ENCODE data around the gene CHSY1. TPM values are rescaled to one million over a fixed set of nuclear protein-coding genes. Genes with fewer than 3 reads are reported as not detected.

Gene CHSY1
- total RNA-seq, 1 donor from 2014 or later: 46.7 TPM

- peaks cover 18% of the 10 kb centered on the region for H3K4me1 Mint-ChIP-seq
- H3K27ac Mint-ChIP-seq (ENCODE audit: unreplicated experiment): peak overlapping the region; percentile 46
- TF ChIP-seq, protein P1, sequence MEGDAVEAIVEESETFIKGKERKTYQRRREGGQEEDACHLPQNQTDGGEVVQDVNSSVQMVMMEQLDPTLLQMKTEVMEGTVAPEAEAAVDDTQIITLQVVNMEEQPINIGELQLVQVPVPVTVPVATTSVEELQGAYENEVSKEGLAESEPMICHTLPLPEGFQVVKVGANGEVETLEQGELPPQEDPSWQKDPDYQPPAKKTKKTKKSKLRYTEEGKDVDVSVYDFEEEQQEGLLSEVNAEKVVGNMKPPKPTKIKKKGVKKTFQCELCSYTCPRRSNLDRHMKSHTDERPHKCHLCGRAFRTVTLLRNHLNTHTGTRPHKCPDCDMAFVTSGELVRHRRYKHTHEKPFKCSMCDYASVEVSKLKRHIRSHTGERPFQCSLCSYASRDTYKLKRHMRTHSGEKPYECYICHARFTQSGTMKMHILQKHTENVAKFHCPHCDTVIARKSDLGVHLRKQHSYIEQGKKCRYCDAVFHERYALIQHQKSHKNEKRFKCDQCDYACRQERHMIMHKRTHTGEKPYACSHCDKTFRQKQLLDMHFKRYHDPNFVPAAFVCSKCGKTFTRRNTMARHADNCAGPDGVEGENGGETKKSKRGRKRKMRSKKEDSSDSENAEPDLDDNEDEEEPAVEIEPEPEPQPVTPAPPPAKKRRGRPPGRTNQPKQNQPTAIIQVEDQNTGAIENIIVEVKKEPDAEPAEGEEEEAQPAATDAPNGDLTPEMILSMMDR (conservative IDR thresholded peaks at IDR 0.05): no peak
Observed at GRCh38 chr15:101159936-101160815, 91.7 kb downstream of the CHSY1 start.

DNA sequence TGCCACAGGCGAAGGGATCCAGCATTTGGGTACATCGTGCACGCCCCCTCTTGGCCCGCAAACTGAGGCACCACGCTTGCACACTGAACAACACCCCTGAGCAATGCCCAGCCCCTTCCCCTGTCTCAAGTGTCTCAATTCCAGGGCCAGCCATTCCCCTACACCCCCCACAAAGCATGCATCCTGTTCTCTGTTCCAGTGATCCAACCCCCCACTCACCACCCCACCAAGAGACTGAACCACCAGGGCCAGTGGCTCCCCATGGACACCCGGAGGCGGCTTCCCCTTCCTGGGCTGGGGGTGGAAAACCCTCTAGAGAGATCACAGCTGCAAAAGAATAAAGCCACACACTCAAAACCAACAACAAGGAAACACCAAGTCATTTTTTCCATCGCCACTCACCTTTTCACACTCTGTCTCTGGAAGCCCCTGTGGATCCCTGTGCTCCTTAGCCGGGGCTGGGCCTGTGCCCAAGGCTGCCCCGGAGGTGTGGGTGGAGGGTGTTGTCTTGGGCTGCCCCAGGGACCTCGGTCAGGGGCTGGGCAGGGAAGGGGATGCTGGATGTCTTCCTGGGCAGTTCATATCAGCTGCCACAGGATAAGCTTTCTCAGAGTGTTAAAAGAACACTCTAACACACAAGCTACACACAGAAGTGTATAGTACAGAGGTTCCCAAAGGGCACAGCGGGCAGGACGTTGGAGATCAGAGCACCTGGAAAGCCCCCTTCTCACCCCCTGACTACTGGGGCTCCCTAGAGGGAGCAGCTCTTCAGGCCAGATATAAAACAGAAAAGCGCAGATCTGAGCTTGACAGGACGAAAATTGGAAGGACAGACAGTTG is 92.5 kb downstream of the CHSY1 start:
- DNase-seq (ENCODE audit: low read depth, low spot score): no peak
- Mint-ChIP-seq H3K27ac (ENCODE audit: unreplicated experiment) (no peak overlapping the region), H3K27me3 (ENCODE audit: low read depth) (no peaks in the 10 kb centered on the region), H3K4me3 (no peak overlapping the region), H3K4me1 (peaks cover 18% of the 10 kb centered on the region), H3K36me3 (ENCODE audit: low read depth) (peaks cover 4% of the 10 kb centered on the region), H3K9me3 (peaks cover 5% of the 10 kb centered on the region)
- TF ChIP-seq, protein P1 (conservative IDR thresholded peaks at IDR 0.05): no peak

More at GRCh38 chr15:101159936-101160815, 91.7 kb downstream of the CHSY1 start:
- peaks cover 8% of the 10 kb centered on the region for H3K36me3 Mint-ChIP-seq (ENCODE audit: low read depth)
- peaks cover 10% of the 10 kb centered on the region for H3K9me3 Mint-ChIP-seq
- H3K27me3 Mint-ChIP-seq (ENCODE audit: low read depth): no peaks in the 10 kb centered on the region
- no peak for DNase-seq (ENCODE audit: low read depth, low spot score)
- no peak overlapping the region for H3K4me3 Mint-ChIP-seq

- Mint-ChIP-seq H3K27ac (ENCODE audit: unreplicated experiment) (no peak overlapping the region), H3K36me3 (ENCODE audit: low read depth) (no peaks in the 10 kb centered on the region), H3K27me3 (ENCODE audit: low read depth) (no peaks in the 10 kb centered on the region)
Observed at GRCh38 chr15:101158166-101159095, 93.4 kb downstream of the CHSY1 start.

DNA sequence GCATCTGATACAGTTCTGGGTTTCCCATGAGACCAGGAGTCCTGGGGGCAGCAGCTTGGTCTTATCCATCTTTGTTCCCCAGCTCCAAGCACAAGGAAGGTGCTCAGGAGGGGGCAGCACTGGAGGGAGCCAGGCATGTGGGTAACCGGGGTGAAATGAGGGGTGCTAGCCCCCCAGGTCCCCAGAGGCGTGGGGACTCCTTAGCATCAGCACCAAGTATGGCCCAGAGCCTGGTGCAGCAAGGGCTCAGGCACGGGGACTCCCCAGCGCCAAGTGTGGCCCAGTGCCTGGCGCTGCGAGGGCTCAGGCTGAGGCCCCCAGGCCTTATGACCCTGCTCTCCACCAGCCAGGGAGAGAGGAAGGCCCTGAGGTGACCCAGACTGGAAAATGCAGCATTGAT is 94.1 kb downstream of the CHSY1 start:
- Mint-ChIP-seq H3K27ac (ENCODE audit: unreplicated experiment) (no peak overlapping the region), H3K36me3 (ENCODE audit: low read depth) (no peaks in the 10 kb centered on the region), H3K9me3 (no peaks in the 10 kb centered on the region), H3K4me3 (no peak overlapping the region), H3K4me1 (peaks cover 18% of the 10 kb centered on the region), H3K27me3 (ENCODE audit: low read depth) (no peaks in the 10 kb centered on the region)
- TF ChIP-seq, protein P1 (conservative IDR thresholded peaks at IDR 0.05): no peak
- no peak for DNase-seq (ENCODE audit: low read depth, low spot score)

More at GRCh38 chr15:101158166-101159095, 93.4 kb downstream of the CHSY1 start:
- no peak for DNase-seq (ENCODE audit: low read depth, low spot score)
- H3K4me1 Mint-ChIP-seq: peaks cover 18% of the 10 kb centered on the region
- TF ChIP-seq, protein P1 (conservative IDR thresholded peaks at IDR 0.05): no peak
- H3K4me3 Mint-ChIP-seq: no peak overlapping the region
- H3K9me3 Mint-ChIP-seq: no peaks in the 10 kb centered on the region
